ENCODE data around the gene BAZ2A.

Gene BAZ2A

DNA sequence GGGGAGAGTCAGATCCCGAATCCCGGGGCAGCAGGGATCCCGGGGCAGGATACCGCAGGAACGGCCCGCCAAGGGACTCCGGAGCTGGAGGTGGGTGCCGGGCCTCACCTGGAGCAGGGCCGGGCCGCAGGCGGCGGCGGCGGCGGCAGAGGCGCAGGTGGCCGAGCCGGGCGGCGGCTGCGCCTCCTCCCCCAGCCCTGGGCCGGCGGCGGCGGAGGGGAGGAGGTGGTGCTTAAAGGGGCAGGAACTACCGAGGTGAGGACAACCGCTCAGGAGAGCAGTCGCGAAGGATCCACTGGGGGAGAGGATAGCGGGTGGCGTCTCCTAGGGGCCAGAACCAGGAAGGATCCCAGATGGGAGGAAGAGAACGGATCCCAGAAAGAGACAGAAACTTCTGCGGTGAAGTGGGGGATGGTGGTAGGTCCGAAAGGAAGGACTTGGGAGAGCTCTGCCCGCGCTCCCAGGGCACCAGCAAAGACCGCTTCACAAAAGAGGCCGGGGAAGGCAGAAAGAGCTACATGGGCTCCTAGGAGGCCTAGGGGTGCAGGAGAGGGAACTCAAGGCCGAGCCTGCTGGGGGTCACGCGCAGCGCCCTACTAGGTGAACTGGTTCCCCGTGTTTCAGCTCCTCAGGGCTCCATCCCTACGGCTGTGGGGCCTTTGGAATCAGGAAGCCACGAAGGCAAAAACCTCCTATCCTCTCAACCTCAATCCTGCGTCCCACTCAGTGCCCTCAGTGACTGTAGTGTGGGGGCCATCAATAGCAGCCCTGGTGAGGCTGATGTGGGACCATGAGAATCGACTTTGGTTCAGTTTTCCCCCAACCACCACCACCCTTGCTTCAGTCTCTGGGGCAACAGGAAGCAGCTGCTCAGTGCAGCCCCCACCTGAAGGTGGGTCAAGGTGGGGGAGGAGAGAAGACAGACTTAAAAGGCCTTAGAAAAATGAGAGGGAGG lies 5.0 kb upstream of the BAZ2A start:
- peak; percentile 60 for DNase-seq

DNA sequence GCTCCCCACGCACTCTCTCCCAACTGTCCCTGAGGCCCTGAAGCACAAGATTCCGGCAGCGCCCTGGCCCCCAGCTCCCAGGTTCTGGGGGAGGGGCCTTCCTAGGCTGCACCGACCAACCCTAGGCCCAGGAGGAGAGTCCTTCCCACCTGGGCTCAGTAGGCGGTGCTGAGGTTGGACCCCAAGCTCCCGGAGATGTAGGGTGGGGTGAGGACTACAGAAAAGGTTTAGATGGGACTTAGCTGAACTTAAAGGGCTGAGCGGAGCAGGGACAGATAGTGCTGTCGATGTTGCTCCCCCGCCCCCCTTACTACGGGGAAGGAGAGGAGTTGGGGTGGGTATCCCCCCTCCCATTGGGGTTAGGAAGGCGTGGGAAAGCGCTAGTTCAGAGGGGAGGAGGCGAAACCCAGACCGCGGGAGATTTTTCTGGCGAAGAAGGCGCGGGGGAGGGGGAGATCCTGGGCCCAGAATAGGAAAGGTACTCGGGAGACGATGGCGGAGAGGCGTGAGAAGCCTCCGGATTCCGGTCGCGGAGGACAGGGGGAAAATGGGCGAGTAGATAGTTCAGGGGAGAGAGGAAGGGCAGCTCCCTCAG lies 4.2 kb upstream of the BAZ2A start:
- DNase-seq = peak; percentile 30

DNA sequence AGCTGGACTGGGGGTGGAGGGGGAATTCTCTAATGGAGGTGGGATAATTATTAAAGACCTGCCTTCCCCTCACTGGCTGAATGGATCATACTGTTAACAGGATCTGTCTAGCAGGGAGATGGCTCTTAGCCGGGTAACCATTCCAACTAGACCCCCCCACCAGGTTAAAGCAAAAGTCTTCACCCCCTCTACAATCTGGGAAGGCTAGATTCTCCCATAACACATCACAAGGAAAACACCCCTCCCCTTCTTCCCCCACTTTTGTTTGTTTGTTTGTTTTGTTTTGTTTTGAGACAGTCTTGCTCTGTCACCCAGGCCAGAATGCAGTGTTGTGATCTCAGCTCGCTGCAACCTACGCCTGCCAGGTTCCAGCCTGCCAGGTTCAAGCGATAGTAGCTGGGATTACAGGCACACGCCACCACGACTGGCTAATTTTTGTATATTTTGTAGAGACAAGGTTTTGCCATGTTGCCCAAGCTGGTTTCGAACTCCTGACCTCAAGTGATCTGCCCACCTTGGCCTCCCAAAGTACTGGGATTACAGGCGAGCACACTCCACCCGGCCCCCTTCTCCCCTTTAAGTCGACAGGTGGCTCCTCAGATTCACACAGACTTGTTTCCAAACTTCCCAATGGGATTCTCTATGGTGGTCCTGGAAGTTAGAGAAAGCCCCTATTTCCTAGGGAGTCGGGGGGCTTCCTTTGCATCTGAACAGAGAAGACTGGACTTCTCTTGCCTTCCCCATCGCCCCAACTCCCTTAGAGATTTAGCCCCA lies 3.5 kb upstream of the BAZ2A start:
- DNase-seq = no peak

DNA sequence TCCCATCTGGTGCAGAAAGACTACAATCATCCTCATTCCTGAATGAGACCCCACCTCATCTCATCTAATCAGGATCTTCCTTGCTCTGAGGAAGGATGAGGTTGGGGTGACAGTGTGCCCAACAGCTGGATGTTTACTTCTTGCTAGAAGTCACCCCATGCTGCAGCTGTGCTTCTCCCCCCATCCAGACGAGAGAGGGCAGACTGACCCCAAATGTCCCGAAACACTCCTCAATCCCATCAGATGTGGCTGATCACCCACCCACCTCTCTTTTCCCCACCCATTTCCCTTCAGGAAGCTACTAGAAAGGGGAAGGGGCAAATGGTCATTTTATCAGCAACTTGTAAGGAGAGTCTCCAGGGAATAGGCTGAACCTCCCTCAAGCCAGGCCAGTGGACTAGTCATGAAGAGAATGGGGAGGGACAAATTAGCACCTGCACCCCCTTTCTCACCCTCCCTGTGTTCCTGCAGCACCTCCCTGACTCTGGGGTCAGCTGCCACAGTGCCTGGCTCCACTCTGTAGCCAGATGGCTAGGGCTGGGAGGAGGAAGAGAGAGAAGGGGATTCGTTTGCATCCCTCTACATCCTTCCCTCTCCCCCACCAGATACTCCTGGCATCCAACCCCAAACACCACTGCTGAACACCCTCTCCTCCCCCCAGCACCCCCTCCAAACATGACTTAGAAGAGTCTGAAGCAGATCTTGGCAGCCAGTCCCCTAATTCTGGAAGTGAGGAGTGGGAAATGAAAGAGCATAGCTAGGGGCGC lies 2.8 kb upstream of the BAZ2A start:
- no peak for DNase-seq

DNA sequence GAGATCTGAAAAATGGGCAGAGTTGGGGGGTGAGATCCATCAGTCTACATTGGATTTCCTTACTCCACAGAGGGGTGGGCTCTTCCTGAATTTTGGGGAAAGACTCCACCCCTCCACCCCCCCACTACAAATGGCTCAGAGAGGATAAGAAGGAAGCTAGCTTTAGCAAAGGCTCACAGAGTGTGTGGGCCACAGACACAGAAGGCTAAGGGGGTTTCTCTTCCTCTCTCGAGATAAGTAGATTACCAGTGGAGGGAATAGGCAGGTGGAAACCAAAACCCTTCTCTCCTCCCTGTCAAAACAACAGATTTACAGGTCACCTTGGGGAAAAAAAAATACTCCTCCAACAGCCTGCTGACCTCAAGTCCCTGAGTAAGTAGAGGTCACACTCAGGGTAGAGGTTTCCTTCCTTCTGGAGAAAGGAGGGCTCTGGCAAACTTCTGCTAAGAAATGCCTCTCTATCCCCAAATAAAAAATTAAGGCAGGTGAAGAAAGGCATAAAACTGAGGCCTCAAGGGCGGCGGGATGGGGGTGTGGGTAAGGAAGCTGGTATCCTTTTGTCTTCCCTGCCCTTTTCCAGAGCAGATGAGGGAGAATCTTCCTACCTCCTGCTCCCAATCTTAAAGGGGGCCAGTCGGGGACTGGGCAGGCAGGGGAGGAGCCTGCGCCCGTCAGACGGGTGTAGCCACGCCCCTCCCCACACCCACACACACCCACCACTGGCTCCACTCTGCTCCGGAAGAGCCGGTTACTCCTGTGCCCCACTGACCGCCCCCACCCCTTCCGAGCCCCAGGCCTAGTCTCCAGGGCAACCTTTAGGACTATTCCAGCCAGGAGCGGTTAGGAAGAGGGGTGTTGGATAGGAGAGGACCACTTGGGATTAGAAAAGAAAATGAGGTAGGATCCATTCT lies 1.9 kb upstream of the BAZ2A start:
- peak; percentile 71 for DNase-seq

DNA sequence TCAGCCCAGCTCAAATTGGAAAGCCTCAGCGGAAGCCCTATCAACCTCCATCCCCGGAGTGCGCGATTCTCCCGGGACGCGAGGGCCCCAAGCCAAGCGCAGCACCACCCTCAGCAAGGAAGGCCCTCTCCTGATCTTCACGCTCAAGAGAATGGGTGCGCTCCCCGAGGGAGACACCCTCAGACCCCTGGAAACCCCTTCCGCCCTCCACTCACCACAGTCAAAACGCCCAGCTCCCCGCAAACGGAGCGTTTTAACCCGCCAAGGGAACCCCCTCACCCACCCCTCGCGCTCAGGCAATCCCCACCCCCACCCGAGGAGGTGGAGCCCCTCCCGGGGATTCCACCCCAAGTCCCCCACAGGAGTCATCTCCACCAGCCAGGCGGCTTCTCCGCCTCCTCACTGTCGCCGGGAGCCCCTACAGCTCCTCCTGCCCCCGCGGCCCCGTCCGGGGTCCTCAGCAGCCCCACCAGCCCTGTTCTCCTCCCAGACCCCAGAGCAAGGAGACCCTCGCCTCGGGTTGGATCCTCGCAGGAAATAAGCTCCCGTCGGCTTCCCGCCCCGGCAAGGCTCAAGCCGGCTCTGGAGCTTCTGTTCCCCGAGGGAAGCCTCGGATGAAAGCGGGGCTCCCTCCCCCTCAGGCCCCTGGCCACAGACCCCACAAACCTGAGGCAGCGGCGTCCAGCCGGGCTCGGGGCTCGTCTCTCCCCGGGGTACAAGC lies 507 bp downstream of the BAZ2A start:
- peak; percentile 59 for DNase-seq

DNA sequence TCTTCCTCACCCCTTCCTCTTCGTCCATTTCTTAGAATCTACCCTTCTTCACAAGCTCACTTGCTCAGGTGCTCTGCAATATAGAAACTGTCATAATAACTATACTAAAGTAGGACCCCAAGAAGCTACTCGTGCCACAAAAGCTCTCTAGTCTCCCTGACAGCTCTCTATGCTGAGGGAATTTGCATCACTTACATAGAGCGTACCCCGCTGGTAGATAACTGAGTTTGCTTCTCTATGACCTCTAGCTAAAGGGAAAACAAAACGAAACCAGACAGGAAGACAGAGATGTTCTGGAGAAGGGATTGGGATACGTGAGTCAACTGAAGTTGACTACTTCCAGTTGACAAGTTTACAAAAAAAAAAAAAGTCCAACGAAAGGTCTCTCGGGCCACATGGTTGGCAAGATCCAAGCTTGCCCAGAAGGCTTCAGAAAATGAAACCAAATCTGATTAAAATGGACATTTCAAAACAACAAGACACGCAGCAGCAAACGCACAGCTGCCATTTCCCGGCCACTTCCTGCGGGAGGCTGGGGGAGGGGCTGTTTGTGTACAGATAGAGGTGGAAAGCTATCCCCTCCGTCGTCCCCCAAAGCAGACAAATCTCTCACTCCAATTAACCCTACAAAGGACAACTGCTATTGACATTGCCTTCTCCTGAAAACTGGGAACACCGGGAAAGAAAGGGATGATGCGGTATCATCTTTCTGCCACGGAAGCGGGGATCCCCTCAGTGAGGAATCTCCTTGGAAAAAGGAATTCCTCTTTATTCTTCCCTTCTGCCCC lies 1.3 kb downstream of the BAZ2A start:
- peak; percentile 53 for DNase-seq

DNA sequence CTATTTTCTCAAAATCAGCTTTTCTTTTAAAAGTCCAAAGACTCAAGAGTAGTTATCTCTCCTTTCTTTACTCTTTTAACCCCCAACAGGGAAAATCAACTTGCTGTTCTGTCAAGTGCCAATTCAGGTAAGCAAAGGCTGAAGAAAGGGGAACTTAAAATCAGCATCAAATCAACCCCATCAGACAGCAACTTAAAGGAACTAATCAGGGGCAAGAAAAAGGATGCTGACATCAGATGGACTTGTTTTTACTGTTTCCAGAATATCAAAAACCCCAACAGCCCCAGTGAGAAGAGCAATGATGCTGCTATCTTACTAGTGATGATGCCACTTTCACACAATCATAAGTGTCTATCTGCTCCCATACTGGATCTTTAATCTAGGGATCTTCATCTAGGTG lies 3.4 kb downstream of the BAZ2A start:
- no peak for DNase-seq

DNA sequence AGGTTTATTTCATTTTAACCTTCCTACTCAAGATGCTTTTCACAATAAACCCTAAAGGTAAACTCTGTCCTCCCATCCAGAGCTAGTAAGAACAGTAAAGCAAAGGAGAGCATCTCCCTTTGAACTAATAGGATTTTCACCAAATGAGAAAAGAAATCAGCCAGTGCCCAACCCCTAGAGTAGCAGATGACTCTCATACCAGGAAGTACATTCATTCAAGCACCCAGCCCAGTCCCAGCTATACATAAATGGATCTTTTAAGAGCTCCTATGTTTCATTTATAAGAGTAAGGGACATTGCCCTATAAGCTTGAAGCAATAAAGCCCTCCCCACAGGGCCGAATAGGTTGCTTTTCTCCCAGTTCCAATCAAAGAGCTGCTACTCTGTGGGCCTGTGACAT lies 7.6 kb downstream of the BAZ2A start:
- no peak for DNase-seq

DNA sequence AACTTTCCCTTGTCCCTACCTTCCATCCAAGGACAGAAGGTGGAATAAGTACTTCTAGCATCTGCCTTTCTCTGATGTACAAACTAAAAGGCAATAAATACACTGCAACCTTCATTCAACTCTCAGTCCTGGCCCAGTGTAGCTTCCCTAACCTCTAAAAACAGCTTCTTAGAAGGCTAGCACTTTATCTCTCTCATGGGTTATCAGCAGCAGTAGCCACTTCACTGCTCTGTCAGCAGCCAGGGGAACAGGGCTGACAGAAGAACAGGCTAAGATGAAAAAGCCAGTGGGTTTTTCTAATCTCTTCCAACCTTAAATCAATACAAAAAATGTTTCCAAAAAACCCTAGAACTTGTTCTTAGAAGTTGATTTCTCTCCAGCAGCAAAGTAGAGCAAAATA lies 13.2 kb downstream of the BAZ2A start:
- no peak for DNase-seq

DNA sequence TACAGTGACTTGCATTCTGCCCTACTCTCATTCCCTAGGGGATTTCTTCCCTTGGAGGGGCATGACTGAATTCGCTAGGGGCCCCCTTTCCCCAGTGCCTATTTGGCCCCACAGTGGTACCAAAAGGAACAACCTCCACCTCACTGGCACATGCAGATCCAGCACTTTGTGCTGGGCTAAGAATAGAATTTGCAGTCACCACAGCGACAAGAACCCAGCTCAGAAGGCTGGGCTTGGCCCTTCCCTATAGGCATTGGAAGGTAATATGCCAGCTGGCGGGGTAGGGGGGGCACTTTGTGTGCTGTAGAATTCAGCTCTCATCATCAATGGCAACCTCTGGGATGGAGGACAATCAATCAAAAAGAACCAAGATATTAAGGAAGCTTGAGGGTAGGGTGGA lies 13.9 kb downstream of the BAZ2A start:
- DNase-seq = no peak

DNA sequence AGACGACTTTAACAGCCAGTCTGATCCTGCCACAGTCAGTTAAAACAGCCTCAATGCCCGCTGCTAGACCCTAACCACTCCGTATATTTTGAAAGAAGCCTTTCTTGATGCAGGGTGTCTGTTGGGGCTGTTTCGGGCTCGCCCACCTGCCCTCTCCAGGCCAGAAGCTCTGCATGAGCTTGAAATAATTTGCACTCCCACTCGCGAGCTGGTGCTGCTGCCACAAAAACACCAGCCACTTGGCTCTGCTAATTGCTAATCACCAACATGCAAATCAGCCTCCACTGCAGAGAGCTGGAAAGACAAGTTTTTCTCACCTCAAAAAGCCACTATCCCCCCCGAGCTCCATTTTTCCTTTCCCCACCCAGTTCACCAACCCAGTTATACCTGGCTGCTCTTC lies 15.5 kb downstream of the BAZ2A start:
- no peak for DNase-seq

DNA sequence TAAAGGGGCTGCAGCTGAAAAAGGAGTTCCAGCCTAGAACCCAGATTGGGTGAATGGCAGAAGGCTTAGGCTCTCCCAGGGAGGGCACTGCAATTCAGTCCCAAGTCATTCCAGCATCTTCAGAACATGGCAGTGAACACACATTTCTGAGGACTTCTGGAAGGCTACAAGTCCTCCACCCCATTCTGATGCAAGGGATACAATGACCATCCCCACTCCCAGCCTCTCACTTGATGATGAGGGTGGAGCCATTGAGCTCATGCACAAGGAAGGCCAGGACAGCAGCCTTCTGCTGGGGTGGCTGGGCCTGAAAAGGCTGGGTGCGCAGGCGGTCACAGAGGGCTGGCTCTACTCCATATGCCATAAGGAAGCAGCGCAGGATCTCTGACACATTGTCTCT lies 25.8 kb downstream of the BAZ2A start:
- DNase-seq = no peak

DNA sequence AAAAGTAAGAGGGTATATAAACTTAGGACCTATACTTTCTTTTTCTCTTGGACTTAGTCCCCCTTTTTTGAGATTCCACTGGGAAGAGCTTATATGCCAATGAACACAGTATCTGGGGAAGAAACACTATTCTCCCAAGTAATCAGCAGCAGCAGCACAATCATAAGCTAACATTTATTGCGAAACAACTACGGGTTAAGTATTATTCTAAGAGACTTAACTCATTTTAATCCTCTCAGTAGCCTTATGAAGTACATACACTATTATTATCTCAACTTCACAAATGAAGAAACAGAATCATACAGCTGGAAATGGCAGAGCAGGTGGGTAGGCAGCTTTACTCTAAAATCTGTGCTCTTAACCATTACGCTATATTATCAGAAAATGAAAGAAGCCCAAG lies 27.9 kb downstream of the BAZ2A start:
- no peak for DNase-seq

DNA sequence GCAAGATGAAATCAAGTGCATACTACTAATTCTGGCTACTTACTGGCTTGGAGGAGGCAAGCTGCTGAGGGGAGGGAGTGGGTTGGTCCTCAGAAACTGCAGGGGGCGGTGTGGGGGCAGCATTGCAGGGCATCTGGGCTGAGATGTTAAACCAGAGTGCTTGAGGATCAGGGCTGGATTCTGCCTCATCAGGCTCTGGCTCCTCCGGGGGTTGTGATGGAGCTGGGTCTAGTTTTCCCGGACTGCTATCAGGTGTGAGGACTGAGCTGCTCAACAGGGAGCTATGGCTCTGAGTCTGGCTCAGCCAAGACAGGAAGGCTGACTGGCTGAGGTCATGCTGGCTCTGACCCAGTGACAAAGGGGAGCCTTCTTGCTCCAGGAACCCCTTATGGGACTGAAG lies 28.6 kb downstream of the BAZ2A start:
- peak; percentile 28 for DNase-seq

DNA sequence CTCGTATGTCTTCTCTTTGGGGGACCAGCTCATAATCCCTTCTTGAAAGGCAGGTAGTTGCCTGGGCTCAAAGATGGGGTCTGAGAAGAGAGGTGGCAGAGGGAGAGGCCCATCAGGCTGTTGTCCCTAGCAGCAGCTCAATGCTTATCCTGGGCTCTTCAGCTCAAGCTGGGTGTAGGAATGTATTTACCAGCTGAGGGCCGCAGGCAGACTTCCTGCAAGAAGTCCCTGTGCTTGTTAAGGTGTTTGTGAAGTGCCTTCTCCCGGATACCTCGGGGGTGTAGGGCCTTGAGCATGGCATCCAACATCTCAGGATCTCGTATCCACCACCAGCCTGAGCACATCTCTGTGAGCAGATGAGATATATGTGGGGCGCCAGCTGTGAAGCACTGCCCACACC lies 29.4 kb downstream of the BAZ2A start:
- no peak for DNase-seq

DNA sequence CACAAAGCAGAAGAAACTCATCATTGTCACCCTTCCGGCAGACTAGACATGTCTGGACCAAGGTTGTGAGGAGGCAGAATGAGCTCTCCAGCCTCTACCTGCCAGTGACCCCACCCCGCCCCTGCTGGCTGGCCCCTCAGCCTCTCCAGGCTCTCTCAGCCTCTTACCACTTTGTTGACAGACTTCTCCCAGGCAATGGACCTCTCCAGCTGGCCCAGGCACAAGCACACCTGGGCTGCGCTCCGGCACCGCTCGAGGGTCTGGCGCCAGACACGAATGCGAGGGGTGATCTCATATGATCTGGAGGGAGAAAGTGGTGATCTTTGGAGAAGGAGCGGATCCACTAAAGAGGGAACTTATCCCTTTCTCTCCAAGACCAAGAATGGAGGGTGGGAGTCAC lies 30.3 kb downstream of the BAZ2A start:
- DNase-seq = no peak

DNA sequence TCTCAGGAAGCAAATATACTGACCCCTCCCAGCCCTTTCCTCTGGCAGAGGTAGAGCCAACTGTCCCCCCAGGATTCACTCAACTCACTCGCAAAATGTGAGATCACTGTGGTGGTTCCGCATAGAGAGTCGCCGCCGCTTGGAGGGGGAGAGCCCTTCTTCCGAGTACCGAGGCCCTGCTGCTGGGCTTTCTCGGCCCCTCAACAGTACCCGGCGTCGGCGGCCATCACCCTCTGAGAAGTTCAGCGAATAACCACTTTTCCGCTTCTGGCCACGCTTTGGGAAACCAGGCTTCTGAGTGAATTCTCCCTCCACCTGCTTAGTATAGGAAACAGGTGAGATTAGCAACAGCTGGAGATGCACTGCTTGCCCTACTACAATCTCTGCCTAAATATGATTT lies 31.1 kb downstream of the BAZ2A start:
- DNase-seq = no peak

DNA sequence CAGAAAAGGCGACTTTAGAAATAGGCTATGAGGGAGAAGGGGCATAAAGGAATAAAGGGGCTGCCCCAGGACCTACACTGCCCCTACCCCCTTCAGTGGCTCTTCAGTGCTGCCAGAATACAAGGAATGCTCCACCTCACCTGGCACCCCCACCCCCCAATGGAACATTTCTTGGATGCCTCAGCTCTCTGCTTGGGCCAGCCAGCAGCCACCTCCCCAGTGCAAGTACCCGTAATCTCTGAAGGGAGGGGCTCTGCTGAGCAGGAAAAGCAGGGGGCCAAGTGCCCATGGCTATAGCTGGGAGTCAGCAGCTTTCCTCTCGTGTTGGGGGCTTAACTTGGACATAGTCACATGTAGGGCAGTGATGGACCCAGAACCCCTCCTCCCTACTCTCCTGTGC lies 33.3 kb downstream of the BAZ2A start:
- no peak for DNase-seq

DNA sequence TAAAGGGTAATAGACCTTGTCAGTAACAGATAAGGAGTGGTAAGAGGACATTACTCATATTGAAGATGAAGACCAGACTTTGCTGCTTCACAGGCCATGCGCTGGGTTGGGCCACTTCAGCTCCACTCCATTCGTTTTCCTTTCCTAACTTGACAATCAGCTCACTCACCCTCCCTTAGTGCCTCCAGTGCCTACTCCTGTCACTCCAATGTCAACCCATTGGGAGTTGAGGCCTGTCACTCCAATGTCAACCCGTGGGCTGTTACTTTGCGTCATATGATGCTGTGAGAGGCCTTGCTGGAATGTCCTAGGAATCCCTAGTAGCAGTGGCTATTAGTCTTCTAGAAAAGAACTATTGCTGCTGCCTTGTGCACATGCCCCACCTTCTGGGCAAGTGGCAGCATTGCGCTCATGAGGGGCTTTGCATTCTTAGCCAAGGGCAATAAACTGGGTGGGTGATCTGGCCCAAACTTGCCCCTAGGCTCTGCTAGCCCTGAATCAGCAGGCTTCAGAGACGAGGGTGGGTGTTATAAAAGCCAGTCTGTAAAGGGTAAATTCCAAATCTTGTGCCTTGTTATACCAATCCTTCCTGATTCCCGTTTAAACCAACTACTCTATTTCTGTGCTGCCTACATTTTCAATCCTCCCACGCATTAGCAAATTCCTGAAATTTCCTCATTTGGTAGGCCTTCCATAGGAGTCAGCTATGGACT lies 36.1 kb downstream of the BAZ2A start:
- peak; percentile 68 for DNase-seq

Data from activated CD8-positive, alpha-beta memory T cell treated with anti-CD3 and anti-CD28 coated beads, Interleukin-2, amount 50 U/mL, for 4 hours (primary cell).